Transverse colon (tissue), 3 donors: ENCODE data around the gene CCDC24.

Experiments
- CTCF ChIP-seq, 5 experiments: fragments of 200-600 bp in 3 of 5; fragments of 450-650 bp in 2 of 5; sonication (generic) in 3 of 5; IDR thresholded peaks; 1 replicate in 2 of 5; 2 replicates in 3 of 5; pipeline ENCODE4 v1.5.1; 2016 to 2017; ENCODE audit warnings: antibody characterized with exemption in 5 of 5, inconsistent platforms in 3 of 5, mild to moderate bottlenecking in 2 of 5, moderate library complexity in 1 of 5
- POLR2A ChIP-seq: fragments of 450-650 bp; IDR thresholded peaks from one replicate; pipeline ENCODE4 v1.6.1; 2016; ENCODE audit warnings: antibody characterized with exemption, mild to moderate bottlenecking, moderate library complexity

- TF ChIP-seq CTCF (IDR thresholded peaks at IDR 0.05) (no peak), POLR2A (peak; percentile 59)
Measured at GRCh38 chr1:43981135-43981491, 10.3 kb upstream of the CCDC24 start.
